Stimulated activated CD4-positive, alpha-beta T cell treated with anti-CD3 and anti-CD28 coated beads, Interleukin-12 subunit alpha, Interleukin-12 subunit beta, amount 100 ng/mL, for 48 hours (primary cell): ENCODE measurements around the gene RABEP1.

ENCODE experiments used
- DNase-seq, 3 donors: peaks; one replicate each; pipeline ENCODE4 v3.0.0-alpha.2; 2020; ENCODE audit warnings: low read depth in 2 of 3, low spot score in 1 of 3

RABEP1 gene

DNA sequence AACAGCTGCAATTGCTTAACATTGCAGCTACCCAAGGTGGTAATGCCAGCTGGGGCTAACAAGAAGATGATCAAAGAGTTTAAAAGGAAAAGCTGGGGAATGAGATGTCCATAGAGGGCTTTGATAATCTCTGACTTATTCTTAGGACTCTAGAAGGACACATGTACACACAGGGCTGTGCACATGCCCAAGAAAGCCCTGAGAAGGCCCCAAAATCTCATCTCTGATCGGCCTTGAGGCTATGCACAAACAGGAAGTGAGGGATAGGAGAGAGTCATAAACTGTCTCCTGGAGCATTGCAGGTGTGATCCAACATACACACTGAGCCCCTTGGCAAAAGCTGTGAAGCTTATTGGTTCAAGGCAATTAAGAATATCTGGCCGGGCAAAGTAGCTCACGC is 17.2 kb upstream of the RABEP1 start:
- DNase-seq: no peak

DNA sequence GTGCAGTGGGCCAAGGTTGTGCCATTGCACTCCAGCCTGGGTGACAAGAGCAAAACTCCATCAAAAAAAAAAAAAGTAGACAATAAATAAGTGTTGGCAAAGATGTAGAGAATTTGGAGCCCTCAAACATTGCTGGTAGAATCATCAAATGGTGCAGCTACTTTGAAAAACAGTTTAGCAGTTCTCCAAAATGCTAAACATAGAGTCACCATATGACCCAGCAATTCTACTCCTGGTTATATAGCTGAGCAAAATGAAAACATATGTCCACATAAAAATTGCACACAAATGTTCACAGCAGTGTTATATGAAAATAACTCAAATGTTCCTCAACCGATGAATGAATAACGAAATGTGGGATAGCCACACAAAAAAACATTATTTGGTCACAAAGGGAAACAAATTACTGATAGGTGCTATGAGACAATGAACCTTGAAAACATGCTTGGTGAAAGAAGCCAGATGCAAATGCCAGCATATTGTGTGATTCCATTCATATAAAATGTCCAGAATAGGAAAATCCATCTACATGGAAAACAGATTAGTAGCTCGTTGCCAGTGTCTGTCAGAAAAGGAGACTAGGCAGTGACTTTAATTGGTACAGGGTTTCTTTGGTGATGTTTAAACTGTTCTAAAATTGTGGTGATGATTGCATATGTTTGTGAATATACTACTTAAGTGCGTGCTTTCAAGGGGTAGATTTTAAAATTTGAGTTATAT is 12.7 kb upstream of the RABEP1 start:
- no peak for DNase-seq

GRCh38 chr17:5272322-5272721 is 9.8 kb upstream of the RABEP1 start:
- DNase-seq: peak; percentile 18 to 46 (median 19)

GRCh38 chr17:5282642-5283217 is 646 bp downstream of the RABEP1 start:
- DNase-seq: peak; percentile 8 to 27 (median 12)

DNA sequence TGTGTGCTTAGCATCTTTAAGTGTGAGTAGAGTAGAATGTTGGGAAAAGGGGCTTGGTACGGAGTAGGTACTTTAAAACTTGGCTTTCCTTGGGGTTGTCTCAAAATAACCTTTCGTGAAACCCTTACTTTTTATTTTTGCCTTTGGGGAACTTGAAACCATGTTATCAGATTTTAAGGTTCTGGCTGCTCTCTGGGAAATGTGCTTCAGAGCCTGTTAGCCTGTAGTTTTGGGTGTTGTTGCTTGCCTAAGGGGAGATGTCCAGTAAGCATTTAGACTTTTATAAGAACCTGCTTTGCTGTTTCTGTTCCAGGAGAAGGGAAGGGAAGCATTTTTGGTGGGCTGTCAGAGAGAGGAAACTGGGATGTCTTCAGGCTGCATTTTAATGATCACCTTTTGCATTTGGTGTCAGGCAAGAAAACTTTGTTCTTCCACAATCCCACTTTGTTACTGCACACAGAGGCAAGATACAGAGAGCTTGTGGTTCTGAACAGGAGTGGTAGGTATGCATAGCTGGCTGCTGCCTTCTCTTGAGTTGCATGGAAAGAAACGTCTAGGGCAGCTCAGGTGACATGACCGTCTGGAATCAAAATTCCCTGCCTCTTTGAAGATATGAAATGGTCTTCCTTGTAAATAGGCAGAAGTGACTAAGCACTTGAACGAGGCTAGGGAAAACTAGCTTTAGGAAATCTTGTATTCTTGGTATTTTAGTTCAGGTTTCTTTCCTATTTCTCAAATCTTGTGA is 1.7 kb downstream of the RABEP1 start:
- DNase-seq: no peak

DNA sequence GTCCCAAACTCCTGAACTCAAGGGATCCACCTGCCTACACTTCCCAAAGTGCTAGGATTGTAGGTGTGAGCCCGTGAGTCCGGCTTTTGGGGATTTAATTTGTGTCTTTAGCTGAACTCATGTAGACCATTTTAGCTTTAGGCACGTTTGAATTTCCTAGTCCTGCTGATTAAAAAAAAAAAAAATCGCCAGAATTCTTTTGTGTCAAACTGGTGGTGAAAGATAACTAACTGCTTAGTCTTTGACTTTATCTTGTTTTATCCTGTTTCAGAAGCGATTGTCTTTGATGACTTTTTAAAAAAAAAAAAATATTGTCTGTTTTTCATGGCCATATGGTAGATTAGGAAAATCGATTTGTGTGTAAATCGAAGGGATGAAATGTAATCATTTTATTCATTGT is 2.6 kb downstream of the RABEP1 start:
- DNase-seq: no peak

DNA sequence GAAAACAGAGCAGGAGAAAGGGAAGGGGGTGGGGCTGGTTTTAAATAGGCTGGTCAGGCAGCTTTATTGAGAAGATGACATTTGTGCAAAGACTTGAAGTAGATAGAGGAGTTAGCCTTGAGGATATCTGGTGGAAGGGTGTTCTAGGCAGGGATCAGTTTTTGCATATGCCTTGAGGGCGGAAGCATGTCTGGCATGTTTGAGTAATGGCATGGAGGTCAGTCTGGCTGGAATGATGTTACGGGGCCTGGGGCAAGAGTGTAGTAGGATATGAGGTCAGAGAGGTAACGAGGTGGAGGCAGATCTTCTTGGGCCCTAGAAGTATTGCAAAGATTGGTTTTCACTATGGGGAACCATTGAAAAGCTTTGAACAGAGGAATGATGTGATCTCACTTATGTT is 4.8 kb downstream of the RABEP1 start:
- no peak for DNase-seq

GRCh38 chr17:5291683-5292350 is 9.7 kb downstream of the RABEP1 start:
- DNase-seq: no peak

DNA sequence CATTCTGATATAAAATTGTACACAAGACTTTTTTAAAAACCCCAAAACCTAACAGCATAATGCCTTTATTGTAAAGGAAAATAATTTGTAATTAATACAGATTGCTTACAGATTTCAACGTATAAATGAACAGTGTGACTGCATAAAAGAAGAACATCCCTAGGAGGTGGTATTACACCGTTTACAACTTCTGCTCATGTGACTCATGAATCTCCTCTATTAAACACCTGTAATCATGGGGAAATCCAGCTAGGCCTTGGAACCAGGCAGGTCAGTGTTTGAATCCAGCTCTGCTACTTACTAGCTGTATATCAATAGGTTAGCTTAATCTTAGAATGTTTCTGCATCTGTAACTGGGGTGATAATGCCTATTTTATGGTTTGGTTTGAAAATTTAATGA is 15.2 kb downstream of the RABEP1 start:
- DNase-seq: no peak

DNA sequence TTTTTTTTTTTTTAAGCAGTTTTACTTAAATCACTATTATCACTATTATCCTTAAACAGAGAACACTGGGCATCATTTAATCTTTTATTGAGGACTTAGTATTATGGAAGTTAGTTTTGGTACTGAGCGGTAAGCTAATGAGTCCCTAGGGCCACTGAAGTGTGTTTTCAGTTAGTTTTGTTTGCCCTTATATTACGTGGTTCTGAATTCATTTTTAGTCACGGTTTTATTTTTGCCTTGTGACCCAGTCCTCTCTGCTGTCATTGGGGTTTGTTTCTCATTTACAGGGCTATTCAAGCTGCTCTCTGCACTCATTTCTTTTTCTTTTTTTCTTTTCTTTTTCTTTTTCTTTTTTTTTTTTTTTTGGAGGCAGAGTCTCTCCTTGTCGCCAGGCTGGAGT is 17.3 kb downstream of the RABEP1 start:
- no peak for DNase-seq

- DNase-seq: no peak
Observed at GRCh38 chr17:5304636-5305035, 22.6 kb downstream of the RABEP1 start.

GRCh38 chr17:5309851-5310250 is 27.8 kb downstream of the RABEP1 start:
- DNase-seq: no peak

GRCh38 chr17:5325851-5326250 is 43.8 kb downstream of the RABEP1 start:
- DNase-seq: no peak

- no peak for DNase-seq
Observed at GRCh38 chr17:5329784-5330557, 47.9 kb downstream of the RABEP1 start.

GRCh38 chr17:5330981-5331380 is 48.9 kb downstream of the RABEP1 start:
- no peak for DNase-seq

- no peak for DNase-seq
Observed at GRCh38 chr17:5331506-5331905, 49.4 kb downstream of the RABEP1 start.

GRCh38 chr17:5344914-5345313 is 62.8 kb downstream of the RABEP1 start:
- no peak for DNase-seq

DNA sequence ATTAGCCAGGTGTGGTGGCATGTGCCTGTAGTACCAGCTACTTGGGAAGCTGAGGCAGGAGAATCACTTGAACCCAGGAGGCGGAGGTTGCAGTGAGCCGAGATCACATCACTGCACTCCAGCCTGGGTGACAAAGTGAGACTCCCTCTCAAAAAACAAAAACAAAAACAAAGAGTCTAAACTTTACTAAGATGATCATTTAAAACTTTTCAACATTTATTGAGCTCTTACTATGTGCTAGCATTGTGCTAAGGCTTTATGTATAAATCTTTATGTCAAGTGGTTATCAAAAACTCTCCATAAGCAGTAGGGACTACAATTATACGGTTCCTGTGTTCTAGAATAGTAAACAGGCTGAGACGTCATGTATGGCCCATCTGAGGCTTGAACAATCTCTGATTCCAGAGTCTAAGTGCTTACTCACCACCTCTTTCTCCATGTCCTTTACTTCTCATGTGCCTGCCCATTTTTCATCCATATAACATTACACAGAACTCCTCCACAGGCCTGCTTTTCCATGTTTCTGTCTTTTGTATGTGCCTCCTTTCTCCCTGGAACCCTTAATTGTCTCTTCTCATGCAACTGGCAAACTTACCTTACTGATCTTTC is 70.7 kb downstream of the RABEP1 start:
- DNase-seq: no peak

DNA sequence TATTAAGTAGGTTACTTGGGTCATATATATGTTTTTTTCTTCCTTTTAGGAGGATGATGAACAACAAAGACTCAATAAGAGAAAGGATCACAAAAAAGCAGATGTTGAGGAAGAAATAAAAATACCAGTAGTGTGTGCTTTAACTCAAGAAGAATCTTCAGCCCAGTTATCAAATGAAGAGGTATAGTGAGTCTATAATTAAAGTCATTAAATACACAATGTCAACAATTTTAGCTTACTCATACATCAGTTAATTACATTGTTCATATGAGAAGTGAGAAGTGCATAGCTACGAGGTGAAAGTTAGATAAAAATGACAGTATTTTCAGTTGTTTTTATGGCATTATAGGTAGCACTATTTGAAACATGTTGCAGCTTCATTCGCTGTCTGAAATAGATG is 72.2 kb downstream of the RABEP1 start:
- DNase-seq: no peak

- no peak for DNase-seq
Observed at GRCh38 chr17:5354886-5355415, 72.9 kb downstream of the RABEP1 start.
